Nucleus accumbens (tissue), 56 donors: ENCODE results near the gene TTC1.
"Not testable (repeated sequence)": the region's sequence is repeated elsewhere in the genome, so short reads cannot be mapped to it uniquely, and the experiment has no call there.

Experiments used
- DNase-seq, 56 donors: peaks; one replicate each; lab custom pipeline; 2025; lab: John Stamatoyannopoulos, UW

Gene TTC1

GRCh38 chr5:160008877-160009590 is at the start of gene TTC1:
TTC1 (plus strand) TSS chr5:160009139; CDS start chr5:160010529, 1,390 bp downstream.
- peak; percentile 66 to 99 (median 93) for DNase-seq

GRCh38 chr5:159961176-159962160 is 47.5 kb upstream of the TTC1 start:
- DNase-seq: no peak

- DNase-seq: no peak
These were observed 46.7 kb upstream of the TTC1 start for GRCh38 chr5:159962214-159962613.

- no peak for DNase-seq
These were observed 45.0 kb upstream of the TTC1 start for GRCh38 chr5:159963935-159964334.

GRCh38 chr5:159965031-159965837 is 43.7 kb upstream of the TTC1 start:
- peak in 16 of 56 donors; percentile 1 to 16 (median 4) for DNase-seq

GRCh38 chr5:159965838-159966128 is 43.2 kb upstream of the TTC1 start:
- not testable (repeated sequence) for DNase-seq

- DNase-seq: no peak
These were observed 39.0 kb upstream of the TTC1 start for GRCh38 chr5:159969966-159970365.

- no peak for DNase-seq
These were observed 37.9 kb upstream of the TTC1 start for GRCh38 chr5:159971038-159971437.

GRCh38 chr5:159971514-159971913 is 37.4 kb upstream of the TTC1 start:
- DNase-seq: no peak

- DNase-seq: no peak
These were observed 36.9 kb upstream of the TTC1 start for GRCh38 chr5:159971931-159972461.

GRCh38 chr5:159972538-159973362 is 36.2 kb upstream of the TTC1 start:
- DNase-seq: no peak

GRCh38 chr5:159975462-159976019 is 33.4 kb upstream of the TTC1 start:
- DNase-seq: no peak

- DNase-seq: no peak
These were observed 32.0 kb upstream of the TTC1 start for GRCh38 chr5:159976921-159977320.

GRCh38 chr5:159978358-159978757 is 30.6 kb upstream of the TTC1 start:
- DNase-seq: no peak

- no peak for DNase-seq
These were observed 26.3 kb upstream of the TTC1 start for GRCh38 chr5:159982421-159983173.

GRCh38 chr5:159987031-159987674 is 21.8 kb upstream of the TTC1 start:
- peak in 49 of 56 donors; percentile 4 to 80 (median 36) for DNase-seq

- DNase-seq: no peak
These were observed 18.4 kb upstream of the TTC1 start for GRCh38 chr5:159990506-159990905.

GRCh38 chr5:159992566-159992965 is 16.4 kb upstream of the TTC1 start:
- DNase-seq: no peak
